ENCODE results near the gene LDLRAP1.

Gene LDLRAP1

GRCh38 chr1:25531082-25531461 is 12.3 kb upstream of the LDLRAP1 start:
- TF ChIP-seq CTCF (IDR thresholded peaks at IDR 0.05; ENCODE audit: insufficient read depth, low read length, poor library complexity, severe bottlenecking) = no peak
- TF ChIP-seq EZH2phosphoT487 (conservative IDR thresholded peaks at IDR 0.05; ENCODE audit: low read length) = no peak
- Histone ChIP-seq H3K27me3 (ENCODE audit: low read length) (no peaks in the 10 kb centered on the region), H3K4me2 (ENCODE audit: low read depth, low read length, poor library complexity, severe bottlenecking) (no peak overlapping the region), H3K36me3 (ENCODE audit: low read length) (no peaks in the 10 kb centered on the region), H3K9me3 (ENCODE audit: insufficient read depth, low read length) (no peaks in the 10 kb centered on the region), H3F3A (ENCODE audit: insufficient read depth) (no peaks in the 10 kb centered on the region), H3K79me2 (ENCODE audit: insufficient read depth, low read length) (no peaks in the 10 kb centered on the region), H3K4me3 (ENCODE audit: insufficient read depth, low read length, poor library complexity, severe bottlenecking) (no peak overlapping the region), H3K27ac (ENCODE audit: low read depth, low read length) (no peak overlapping the region), H4K20me1 (ENCODE audit: low read depth, low read length) (no peaks in the 10 kb centered on the region), H3K9me2 (replicated peaks; ENCODE audit: insufficient read depth, low read length) (no peaks in the 10 kb centered on the region), H2AFZ (ENCODE audit: low read depth, low read length, severe bottlenecking) (no peak overlapping the region), H3K9ac (ENCODE audit: low read length) (no peak overlapping the region)

GRCh38 chr1:25532970-25533369 is 10.4 kb upstream of the LDLRAP1 start:
- H3K4me3 ChIP-seq (ENCODE audit: insufficient read depth, low read length, poor library complexity, severe bottlenecking) = no peak overlapping the region
- H3F3A ChIP-seq (ENCODE audit: insufficient read depth) = no peaks in the 10 kb centered on the region
- H3K9me3 ChIP-seq (ENCODE audit: insufficient read depth, low read length) = no peaks in the 10 kb centered on the region
- no peak overlapping the region for H3K9ac ChIP-seq (ENCODE audit: low read length)
- no peaks in the 10 kb centered on the region for H3K79me2 ChIP-seq (ENCODE audit: insufficient read depth, low read length)
- H3K9me2 ChIP-seq (replicated peaks; ENCODE audit: insufficient read depth, low read length) = no peaks in the 10 kb centered on the region
- no peaks in the 10 kb centered on the region for H4K20me1 ChIP-seq (ENCODE audit: low read depth, low read length)
- no peak for TF ChIP-seq CTCF (IDR thresholded peaks at IDR 0.05; ENCODE audit: insufficient read depth, low read length, poor library complexity, severe bottlenecking)
- no peak for TF ChIP-seq EZH2phosphoT487 (conservative IDR thresholded peaks at IDR 0.05; ENCODE audit: low read length)
- H3K27ac ChIP-seq (ENCODE audit: low read depth, low read length) = no peak overlapping the region
- H2AFZ ChIP-seq (ENCODE audit: low read depth, low read length, severe bottlenecking) = no peak overlapping the region
- H3K27me3 ChIP-seq (ENCODE audit: low read length) = no peaks in the 10 kb centered on the region
- no peaks in the 10 kb centered on the region for H3K36me3 ChIP-seq (ENCODE audit: low read length)
- no peak overlapping the region for H3K4me2 ChIP-seq (ENCODE audit: low read depth, low read length, poor library complexity, severe bottlenecking)

- Histone ChIP-seq H3K4me3 (ENCODE audit: insufficient read depth, low read length, poor library complexity, severe bottlenecking) (no peak overlapping the region), H3K4me2 (ENCODE audit: low read depth, low read length, poor library complexity, severe bottlenecking) (no peak overlapping the region)
These were observed 9.5 kb upstream of the LDLRAP1 start for GRCh38 chr1:25533775-25534409.

More at GRCh38 chr1:25533775-25534409, 9.5 kb upstream of the LDLRAP1 start:
- H3K27ac ChIP-seq (ENCODE audit: low read depth, low read length) = no peak overlapping the region
- no peaks in the 10 kb centered on the region for H4K20me1 ChIP-seq (ENCODE audit: low read depth, low read length)
- TF ChIP-seq EZH2phosphoT487 (conservative IDR thresholded peaks at IDR 0.05; ENCODE audit: low read length) (no peak), CTCF (IDR thresholded peaks at IDR 0.05; ENCODE audit: insufficient read depth, low read length, poor library complexity, severe bottlenecking) (no peak)
- H3K27me3 ChIP-seq (ENCODE audit: low read length) = no peaks in the 10 kb centered on the region
- no peak overlapping the region for H2AFZ ChIP-seq (ENCODE audit: low read depth, low read length, severe bottlenecking)
- no peaks in the 10 kb centered on the region for H3K9me3 ChIP-seq (ENCODE audit: insufficient read depth, low read length)
- no peaks in the 10 kb centered on the region for H3K79me2 ChIP-seq (ENCODE audit: insufficient read depth, low read length)
- no peaks in the 10 kb centered on the region for H3F3A ChIP-seq (ENCODE audit: insufficient read depth)
- H3K36me3 ChIP-seq (ENCODE audit: low read length) = no peaks in the 10 kb centered on the region
- H3K9ac ChIP-seq (ENCODE audit: low read length) = no peak overlapping the region
- no peaks in the 10 kb centered on the region for H3K9me2 ChIP-seq (replicated peaks; ENCODE audit: insufficient read depth, low read length)
